Esophagus squamous epithelium (tissue), 5 donors: ENCODE results near the gene DOHH. TPM values are rescaled to one million over a fixed set of nuclear protein-coding genes. Genes with fewer than 3 reads are reported as not detected.
A peak's percentile ranks its signal among the peaks of the same experiment; 100 is the strongest.

ENCODE experiments used
- DNase-seq: peaks from one replicate; lab custom pipeline; 2025; lab: John Stamatoyannopoulos, UW
- H3K27ac ChIP-seq, 4 donors: fragments of 200-600 bp; sonication (generic); one replicate each; pipeline ENCODE4 v1.5.1; 2016 to 2019; ENCODE audit warnings: mild to moderate bottlenecking in 1 of 4
- H3K27me3 ChIP-seq, 4 donors: fragments of 200-600 bp; sonication (generic); 1 replicate in 3 of 4; 2 replicates in 1 of 4; pipeline versions ENCODE4 v1.5.1 to v1.6.0; 2017 to 2021; ENCODE audit warnings: antibody characterized with exemption in 1 of 4
- H3K36me3 ChIP-seq, 3 donors: fragments of 200-600 bp; sonication (generic); one replicate each; pipeline ENCODE4 v1.5.1; 2016 to 2019
- H3K4me1 ChIP-seq, 3 donors: fragments of 200-600 bp; sonication (generic); one replicate each; pipeline ENCODE4 v1.5.1; 2017 to 2019
- H3K4me3 ChIP-seq, 4 donors: fragments of 200-600 bp; sonication (generic); 1 replicate in 3 of 4; 2 replicates in 1 of 4; pipeline ENCODE4 v1.5.1; 2016 to 2019; ENCODE audit warnings: mild to moderate bottlenecking in 2 of 4, moderate library complexity in 1 of 4
- H3K9me3 ChIP-seq, 3 donors: fragments of 200-600 bp; sonication (generic); one replicate each; pipeline ENCODE4 v1.5.1; 2016 to 2019
- POLR2A ChIP-seq, 4 donors: fragments of 450-650 bp; IDR thresholded peaks; one replicate each; pipeline ENCODE4 v1.6.1; 2017; ENCODE audit warnings: antibody characterized with exemption in 4 of 4, mild to moderate bottlenecking in 4 of 4, moderate library complexity in 3 of 4
- WGBS, 2 donors: methylation state at CpG; one replicate each; pipeline ENCODE4 v1.1.5; 2018; 5-methylcytosine and 5-hydroxymethylcytosine counted together
- intact Hi-C: fragments of 100-400 bp; cut with DNase I; formaldehyde crosslinking; loops from one replicate; pipeline ENCODE4 v1.15.0; 2022
- total RNA-seq, 4 donors: library from RNA; depleted of rRNA; stranded (reverse); fragments of >200 nt; gene quantifications; one replicate each; pipeline ENCODE4 v1.1.0, GENCODE V29; 2016
- TF ChIP-seq, protein P1 (sequence below), 6 experiments: fragments of 450-650 bp in 4 of 6; fragments of 200-600 bp in 2 of 6; sonication (generic) in 2 of 6; IDR thresholded peaks; one replicate each; pipeline ENCODE4 v1.5.1; 2016 to 2019; ENCODE audit warnings: antibody characterized with exemption in 6 of 6, mild to moderate bottlenecking in 4 of 6, moderate library complexity in 4 of 6
- donor health status: DM: yes; HTN: yes; CAD: no.

Gene DOHH
- 10 to 100 TPM; 21.0 to 29.5 (median 26.4) TPM for total RNA-seq

DNA sequence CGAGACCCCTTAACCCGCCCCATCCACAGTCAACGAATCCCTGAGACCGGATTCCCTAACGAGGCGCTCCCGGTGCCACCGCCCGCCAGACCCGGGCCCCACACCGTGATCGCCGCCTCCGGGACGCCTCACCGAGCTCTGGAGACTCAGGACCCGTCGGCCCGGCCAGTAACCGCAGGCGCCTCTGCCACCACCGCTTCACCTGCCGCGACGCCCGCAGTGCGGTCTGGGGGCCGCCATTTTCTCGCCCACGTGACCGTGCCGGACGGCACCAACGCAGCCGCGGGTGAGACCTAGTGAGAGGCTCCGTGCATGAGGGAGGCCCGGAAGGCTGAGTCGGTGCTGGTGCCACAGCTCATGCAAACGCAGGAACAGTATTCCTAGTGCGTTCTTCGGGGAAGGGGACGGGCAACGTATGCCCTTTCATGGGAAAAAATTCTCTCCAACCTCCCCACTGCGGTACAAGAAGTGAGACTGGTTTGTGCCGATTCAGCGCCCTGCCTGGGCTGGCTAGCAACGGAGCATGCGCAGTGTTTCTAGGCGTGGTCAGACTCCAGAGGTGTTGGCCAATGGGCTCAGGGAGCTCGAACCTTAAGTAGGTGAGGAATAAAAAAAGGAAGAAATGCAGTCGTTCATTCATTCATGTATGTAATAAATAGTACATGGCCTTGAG is at the start of gene DOHH:
Gene DOHH (minus strand): TSS at position 246 of the 673 bp plus-strand sequence. CDS start 3,860 bp downstream, outside the sequence.
- peak; percentile 63 for DNase-seq
- Histone ChIP-seq H3K9me3 (no peaks in the 10 kb centered on the region), H3K4me3 (peak within 1 kb of the TSS; percentile 68 to 98 (median 86)), H3K27ac (peak within 1 kb of the TSS; percentile 86 to 96 (median 95)), H3K36me3 (peaks cover 7 to 20% (median 11%) of the 10 kb centered on the region in 3 donors), H3K27me3 (no peaks in the 10 kb centered on the region), H3K4me1 (peaks cover 3 to 37% (median 20%) of the 10 kb centered on the region in 3 donors)
- WGBS, 2 donors = 0 to 1% methylated on average over 20 to 23 of the region's 52 CpGs
- TF ChIP-seq POLR2A (IDR thresholded peaks at IDR 0.05) = peak in 2 of 4 donors; percentile 31 to 44
- TF ChIP-seq, protein P1, sequence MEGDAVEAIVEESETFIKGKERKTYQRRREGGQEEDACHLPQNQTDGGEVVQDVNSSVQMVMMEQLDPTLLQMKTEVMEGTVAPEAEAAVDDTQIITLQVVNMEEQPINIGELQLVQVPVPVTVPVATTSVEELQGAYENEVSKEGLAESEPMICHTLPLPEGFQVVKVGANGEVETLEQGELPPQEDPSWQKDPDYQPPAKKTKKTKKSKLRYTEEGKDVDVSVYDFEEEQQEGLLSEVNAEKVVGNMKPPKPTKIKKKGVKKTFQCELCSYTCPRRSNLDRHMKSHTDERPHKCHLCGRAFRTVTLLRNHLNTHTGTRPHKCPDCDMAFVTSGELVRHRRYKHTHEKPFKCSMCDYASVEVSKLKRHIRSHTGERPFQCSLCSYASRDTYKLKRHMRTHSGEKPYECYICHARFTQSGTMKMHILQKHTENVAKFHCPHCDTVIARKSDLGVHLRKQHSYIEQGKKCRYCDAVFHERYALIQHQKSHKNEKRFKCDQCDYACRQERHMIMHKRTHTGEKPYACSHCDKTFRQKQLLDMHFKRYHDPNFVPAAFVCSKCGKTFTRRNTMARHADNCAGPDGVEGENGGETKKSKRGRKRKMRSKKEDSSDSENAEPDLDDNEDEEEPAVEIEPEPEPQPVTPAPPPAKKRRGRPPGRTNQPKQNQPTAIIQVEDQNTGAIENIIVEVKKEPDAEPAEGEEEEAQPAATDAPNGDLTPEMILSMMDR (IDR thresholded peaks at IDR 0.05) = peak in 2 of 6 experiments; percentile 3 to 12
- intact Hi-C loops = no loop called here

GRCh38 chr19:3549816-3550215 is 49.3 kb upstream of the DOHH start:
- TF ChIP-seq POLR2A (IDR thresholded peaks at IDR 0.05) = no peak
- TF ChIP-seq, protein P1 (IDR thresholded peaks at IDR 0.05) = no peak
- no peak for DNase-seq
- intact Hi-C loops = loop anchor here (5.0 to 10.0 kb wide), 2 partner anchors 72 to 155 kb away; partner anchors contain the start of genes PIP5K1C and TJP3
- Histone ChIP-seq H3K36me3 (peaks cover 0 to 46% (median 3%) of the 10 kb centered on the region in 3 donors), H3K27ac (no peak overlapping the region), H3K9me3 (no peaks in the 10 kb centered on the region), H3K4me3 (no peak overlapping the region), H3K4me1 (peaks cover 0 to 30% (median 7%) of the 10 kb centered on the region in 3 donors), H3K27me3 (no peaks in the 10 kb centered on the region)
- 80 to 91% methylated on average over 9 of the region's 10 CpGs for WGBS, 2 donors

- H3K27me3 ChIP-seq = no peaks in the 10 kb centered on the region
- intact Hi-C loops = loop anchor here (5.0 to 10.0 kb wide), 2 partner anchors 74 to 156 kb away; partner anchors contain the start of genes PIP5K1C and TJP3
- no peaks in the 10 kb centered on the region for H3K9me3 ChIP-seq
- H3K4me1 ChIP-seq = peaks cover 0 to 22% (median 3%) of the 10 kb centered on the region in 3 donors
- WGBS, 2 donors = 83 to 94% methylated on average over 6 to 8 of the region's 14 CpGs
- no peak for DNase-seq
- no peak overlapping the region for H3K4me3 ChIP-seq
- TF ChIP-seq, protein P1 (IDR thresholded peaks at IDR 0.05) = no peak
- TF ChIP-seq POLR2A (IDR thresholded peaks at IDR 0.05) = no peak
- no peak overlapping the region for H3K27ac ChIP-seq
- H3K36me3 ChIP-seq = peaks cover 0 to 58% (median 3%) of the 10 kb centered on the region in 3 donors
Observed at GRCh38 chr19:3548606-3549005, 48.1 kb upstream of the DOHH start.

- no CpG with 5 or more reads among the region's 36 CpGs for WGBS, 2 donors
- Histone ChIP-seq H3K27me3 (no peaks in the 10 kb centered on the region), H3K27ac (no peak overlapping the region), H3K4me1 (peaks cover 0 to 22% (median 0%) of the 10 kb centered on the region in 3 donors), H3K4me3 (no peak overlapping the region), H3K9me3 (no peaks in the 10 kb centered on the region), H3K36me3 (peaks cover 0 to 66% (median 3%) of the 10 kb centered on the region in 3 donors)
- intact Hi-C loops = loop anchor here (5.0 to 10.0 kb wide), 2 partner anchors 74 to 157 kb away; partner anchors contain the start of genes PIP5K1C and TJP3
- no peak for TF ChIP-seq POLR2A (IDR thresholded peaks at IDR 0.05)
- TF ChIP-seq, protein P1 (IDR thresholded peaks at IDR 0.05) = peak in 1 of 6 experiments; percentile 2
- no peak for DNase-seq
Observed at GRCh38 chr19:3547767-3548282, 47.4 kb upstream of the DOHH start.
